Hematopoietic multipotent progenitor cell (in vitro differentiated cells): Measurements from ENCODE around the gene MTA3. TPM values are rescaled to one million over a fixed set of nuclear protein-coding genes. Genes with fewer than 3 reads are reported as not detected.

Experiments used
- DNase-seq, 3 donors: peaks; one replicate each; pipeline ENCODE4 v3.0.0-alpha.2; 2011 to 2015; ENCODE audit warnings: low read depth in 2 of 3, low spot score in 2 of 3
- total RNA-seq: library from RNA; depleted of rRNA; stranded (reverse); fragments of >200 nt; gene quantifications from one replicate; pipeline ENCODE4 v1.2.3, GENCODE V29; 2012

MTA3 gene
- total RNA-seq, 1 donor, result 3.5 TPM

GRCh38 chr2:42658306-42658705, 89.9 kb downstream of the MTA3 start:
- DNase-seq, result no peak

GRCh38 chr2:42659609-42660008, 91.2 kb downstream of the MTA3 start:
- DNase-seq, result no peak

- peak; percentile 40 to 90 (median 81) for DNase-seq
These were observed 94.8 kb downstream of the MTA3 start for GRCh38 chr2:42663106-42663780.

GRCh38 chr2:42663828-42664227, 95.4 kb downstream of the MTA3 start:
- DNase-seq, result peak in 2 of 3 donors; percentile 78 to 91

GRCh38 chr2:42673989-42674579, 105.7 kb downstream of the MTA3 start:
- no peak for DNase-seq

DNA sequence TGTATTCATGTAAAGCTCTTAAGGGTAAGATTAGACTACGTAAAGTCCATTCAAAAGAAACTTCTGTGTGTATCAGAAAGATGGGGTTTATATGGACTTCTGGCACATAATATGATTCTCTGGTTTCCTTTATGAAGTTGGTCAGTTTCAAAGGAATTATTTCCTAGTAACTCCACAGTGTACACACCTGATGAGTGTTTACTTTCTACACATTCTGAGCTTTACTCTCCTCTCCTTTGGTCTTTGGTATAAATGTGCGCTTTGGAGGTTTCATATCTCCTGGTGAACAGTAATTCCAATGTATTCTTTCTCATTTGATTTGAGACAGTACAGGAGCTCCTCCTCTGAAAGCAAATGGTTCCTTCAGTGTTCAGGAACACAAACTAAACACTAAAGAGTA, 107.4 kb downstream of the MTA3 start:
- DNase-seq, result no peak

GRCh38 chr2:42685303-42685702, 116.9 kb downstream of the MTA3 start:
- no peak for DNase-seq

GRCh38 chr2:42693013-42693615, 124.7 kb downstream of the MTA3 start:
- DNase-seq, result peak in 2 of 3 donors; percentile 9 to 29

DNA sequence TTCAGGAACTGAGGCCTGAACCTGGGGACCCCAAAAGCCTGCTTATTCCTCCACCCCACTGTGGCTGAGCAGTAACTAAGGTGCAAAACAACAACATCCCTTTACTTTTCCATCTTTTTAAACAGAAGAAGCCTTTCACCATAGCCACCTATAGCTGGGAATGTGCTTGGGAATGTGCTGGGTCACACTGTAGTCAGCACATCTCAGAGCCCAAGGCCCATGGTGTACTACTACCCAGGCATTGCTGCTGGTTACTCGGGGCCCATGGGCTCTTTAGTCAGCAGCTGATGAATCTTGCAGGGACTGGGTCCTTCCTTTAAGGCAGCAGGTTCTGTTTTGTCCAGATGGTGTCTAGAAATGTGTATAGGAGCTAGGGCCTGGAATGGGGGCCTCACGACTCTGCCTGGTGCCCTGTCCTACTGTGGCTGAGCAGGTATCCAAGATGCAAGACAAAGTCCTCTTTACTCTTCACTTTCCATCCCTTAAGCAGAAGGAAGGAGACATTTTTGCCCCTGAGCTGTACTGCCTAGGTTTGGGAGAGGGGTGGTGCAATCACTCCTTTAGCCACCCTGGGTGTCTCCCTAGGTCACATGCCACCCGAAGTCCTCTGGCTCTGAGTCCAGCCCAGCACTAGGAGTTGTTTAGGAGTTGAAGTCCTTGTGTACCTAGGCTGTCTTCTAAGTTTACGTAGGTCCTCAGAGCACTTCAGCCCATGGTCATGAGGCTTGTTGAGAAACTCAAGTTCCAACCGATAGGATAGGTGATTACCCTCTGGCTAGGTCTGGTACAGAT, 125.5 kb downstream of the MTA3 start:
- no peak for DNase-seq

GRCh38 chr2:42696987-42697386, 128.6 kb downstream of the MTA3 start:
- DNase-seq, result no peak

DNA sequence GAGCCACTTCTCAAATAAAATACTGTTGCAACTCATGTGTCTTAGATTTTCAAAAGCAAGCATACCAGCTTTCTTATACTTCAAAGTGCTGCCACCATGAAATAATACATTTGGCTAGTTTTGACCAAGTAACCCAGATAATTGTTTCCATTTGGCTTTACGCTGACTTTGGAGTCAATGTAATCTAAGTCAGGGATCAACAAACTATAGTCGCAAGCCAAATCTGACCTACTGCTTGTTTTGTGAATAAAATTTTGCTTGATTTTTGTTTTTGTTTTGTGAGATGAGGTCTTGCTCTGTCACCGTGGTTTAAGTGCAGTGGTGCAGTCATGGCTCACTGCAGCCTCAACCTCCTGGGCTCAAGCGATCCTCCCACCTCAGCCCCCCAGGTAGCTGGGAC, 130.5 kb downstream of the MTA3 start:
- DNase-seq, result no peak

DNA sequence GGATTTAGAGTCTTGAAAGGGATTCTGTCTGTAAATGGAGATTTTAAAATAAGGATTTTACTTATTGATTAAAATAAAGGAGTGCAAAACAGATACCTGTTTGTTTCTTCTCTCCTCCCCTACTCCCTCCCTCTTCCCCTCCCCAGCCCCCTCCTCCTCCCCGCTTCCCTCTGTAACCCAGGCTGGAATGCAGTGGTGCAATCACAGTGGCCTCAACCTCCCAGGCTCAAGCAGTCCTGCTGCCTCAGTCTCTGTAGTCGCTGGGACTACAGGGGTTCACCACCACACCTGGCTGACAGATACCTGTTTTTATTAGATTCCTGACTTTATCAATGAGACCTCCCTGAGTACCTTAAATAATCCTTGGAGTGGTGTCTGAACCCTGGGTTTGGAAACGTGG, 138.4 kb downstream of the MTA3 start:
- no peak for DNase-seq

DNA sequence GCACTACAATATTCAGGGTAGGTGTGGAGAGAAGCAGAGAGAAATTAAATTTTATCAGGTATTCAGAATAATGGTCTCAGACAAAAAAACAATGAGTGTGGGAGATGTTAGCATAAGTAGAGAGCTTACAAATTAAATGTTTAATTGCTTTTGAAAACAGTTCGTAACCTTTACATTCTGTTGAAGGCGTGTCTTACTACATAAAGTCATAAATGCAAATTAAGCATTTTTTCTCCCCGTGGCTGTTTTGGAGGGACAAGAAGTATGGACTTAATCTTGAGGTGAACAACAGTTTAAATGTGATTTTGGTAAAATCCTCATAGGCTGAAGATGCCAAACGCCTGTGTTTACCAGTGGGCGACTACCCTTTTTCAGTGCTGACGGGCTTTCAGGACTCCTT, 139.7 kb downstream of the MTA3 start:
- no peak for DNase-seq

GRCh38 chr2:42711896-42712295, 143.5 kb downstream of the MTA3 start:
- no peak for DNase-seq

GRCh38 chr2:42712934-42713333, 144.5 kb downstream of the MTA3 start:
- DNase-seq, result no peak

DNA sequence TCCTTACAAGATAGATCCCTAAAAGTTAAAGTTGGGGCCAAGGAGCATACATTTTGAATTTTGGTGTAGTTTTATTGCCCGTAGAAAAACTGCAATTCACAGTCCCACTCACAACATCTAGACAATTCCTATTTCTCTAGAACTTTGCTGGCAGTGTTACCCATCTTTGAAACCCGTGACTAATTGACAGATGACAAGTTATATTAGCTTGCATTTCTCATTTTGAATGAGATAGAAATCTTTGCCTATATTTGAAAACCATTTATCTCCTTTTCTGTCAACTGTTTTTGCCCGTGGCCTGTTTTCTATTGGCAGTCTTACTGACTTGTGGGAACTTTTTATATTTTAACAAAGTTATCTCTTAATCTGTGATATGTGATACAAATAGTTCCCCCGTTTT, 145.5 kb downstream of the MTA3 start:
- DNase-seq, result no peak

DNA sequence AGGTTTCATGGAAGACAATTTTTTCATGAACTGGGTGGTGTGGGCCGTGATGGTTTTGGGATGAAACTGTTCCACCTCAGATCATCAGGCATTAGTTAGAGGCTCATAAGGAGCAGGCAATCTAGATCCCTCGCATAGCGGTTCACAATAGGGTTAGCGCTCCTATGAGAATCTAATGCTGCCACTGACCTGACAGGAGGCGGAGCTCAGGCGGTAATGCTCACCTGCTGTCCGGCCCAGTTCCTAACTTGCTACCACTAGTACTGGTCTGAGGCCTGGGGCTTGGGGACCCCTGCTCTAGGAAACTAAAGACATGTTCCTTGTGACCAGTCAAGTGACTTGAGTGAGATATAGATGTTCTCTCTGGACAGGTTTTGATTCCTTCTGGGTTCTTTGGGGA, 146.3 kb downstream of the MTA3 start:
- DNase-seq, result no peak

DNA sequence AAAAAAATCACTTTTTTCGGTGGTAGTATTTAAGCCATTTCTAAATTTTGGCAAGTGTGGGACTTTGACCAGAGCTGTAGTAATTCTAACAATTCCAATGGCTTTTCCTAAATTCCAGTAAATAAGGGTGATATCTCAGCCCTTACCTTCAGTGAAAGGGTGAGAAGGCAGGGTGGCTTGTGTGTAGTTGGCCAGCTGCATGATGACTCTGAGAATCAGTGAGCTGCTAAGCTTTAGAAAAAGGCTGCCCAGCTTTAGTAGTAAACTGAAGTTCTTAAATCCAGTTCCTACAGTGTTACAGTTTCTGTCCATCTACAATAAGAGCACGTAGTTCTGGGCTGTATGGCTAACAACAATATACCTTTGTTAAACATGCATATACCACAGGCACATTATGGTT, 153.5 kb downstream of the MTA3 start:
- DNase-seq, result no peak

DNA sequence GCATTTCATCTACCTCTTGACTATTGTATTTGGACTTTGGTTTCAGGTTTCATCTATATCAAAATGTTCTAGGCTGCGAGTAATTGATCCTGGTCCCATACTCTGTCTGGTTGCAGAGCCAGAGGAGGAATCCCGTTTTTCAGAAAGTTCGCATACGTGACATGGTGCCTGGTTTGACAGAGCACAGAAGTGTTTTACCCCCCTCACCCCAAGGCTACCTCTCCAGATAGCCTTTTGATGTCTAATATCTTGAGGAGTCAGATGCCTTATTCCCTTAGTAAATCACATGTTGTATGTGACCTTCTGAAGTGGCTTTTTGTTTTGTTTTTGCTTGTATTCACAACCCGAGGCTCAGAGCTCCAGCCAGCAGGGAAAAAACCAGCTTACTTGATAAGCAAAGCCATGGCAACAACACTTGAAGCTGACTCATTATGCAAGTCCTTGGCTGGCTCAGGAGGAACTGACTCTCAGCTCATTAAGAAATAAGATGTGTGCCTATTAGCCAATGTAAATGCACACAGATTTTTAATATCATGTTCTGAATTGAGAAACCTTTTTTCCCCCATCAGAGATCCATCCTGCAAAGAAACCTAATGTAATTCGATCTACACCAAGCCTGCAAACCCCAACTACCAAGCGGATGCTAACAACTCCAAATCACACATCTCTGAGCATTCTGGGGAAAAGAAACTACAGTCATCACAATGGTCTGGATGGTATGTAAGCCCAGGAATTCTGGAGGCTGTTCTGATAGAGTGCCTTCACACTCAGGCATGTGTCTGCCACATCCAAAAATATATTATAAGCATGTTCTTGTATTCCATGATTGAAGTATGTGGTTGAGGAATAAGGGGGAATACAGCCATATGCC, 154.1 kb downstream of the MTA3 start:
- DNase-seq, result peak in 2 of 3 donors; percentile 71 to 87

GRCh38 chr2:42723465-42723864, 155.0 kb downstream of the MTA3 start:
- DNase-seq, result no peak

DNA sequence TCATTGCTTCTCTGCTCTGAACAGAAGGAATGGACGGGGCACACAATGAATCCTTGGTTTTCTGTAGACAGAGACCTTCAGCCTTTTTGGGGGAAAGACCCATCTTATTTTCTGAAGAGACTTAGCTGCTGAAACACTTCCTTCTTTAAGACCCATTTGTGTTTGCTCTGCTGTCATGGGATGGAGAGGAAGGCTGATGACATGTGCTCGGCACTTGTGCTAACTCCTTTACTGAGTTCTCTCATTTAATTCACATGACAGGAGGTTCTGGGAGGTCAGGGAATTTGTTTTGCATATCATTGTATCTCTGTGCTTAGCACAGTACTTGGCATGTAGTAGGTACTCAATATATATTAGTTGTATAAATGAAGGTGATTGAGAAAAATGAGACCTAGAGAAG, 156.5 kb downstream of the MTA3 start:
- DNase-seq, result no peak
